GM15510 (cell line): ENCODE data around the gene LIPE.

Source experiments
- POLR2A ChIP-seq: IDR thresholded peaks from 3 replicates; pipeline ENCODE4 v1.6.1; 2011; ENCODE audit warnings: borderline replicate concordance; ENCODE audit not compliant: insufficient read length; ENCODE audit errors: extremely low read depth

Gene LIPE

GRCh38 chr19:42461700-42462324 is 34.6 kb upstream of the LIPE start:
- no peak for TF ChIP-seq POLR2A

GRCh38 chr19:42459926-42460325 is 32.7 kb upstream of the LIPE start:
- no peak for TF ChIP-seq POLR2A

- TF ChIP-seq POLR2A, result no peak
Measured at GRCh38 chr19:42455621-42456081, 28.5 kb upstream of the LIPE start.

- TF ChIP-seq POLR2A, result no peak
Measured at GRCh38 chr19:42455086-42455485, 27.9 kb upstream of the LIPE start.

GRCh38 chr19:42452590-42452989 is 25.4 kb upstream of the LIPE start:
- TF ChIP-seq POLR2A, result no peak

GRCh38 chr19:42450314-42450934 is 23.2 kb upstream of the LIPE start:
- TF ChIP-seq POLR2A, result no peak

- TF ChIP-seq POLR2A, result no peak
Measured at GRCh38 chr19:42445948-42446347, 18.8 kb upstream of the LIPE start.

GRCh38 chr19:42443944-42444398 is 16.8 kb upstream of the LIPE start:
- TF ChIP-seq POLR2A, result no peak

GRCh38 chr19:42442833-42443232 is 15.6 kb upstream of the LIPE start, which contains the start of gene CXCL17:
Gene CXCL17, minus strand, starts transcription at chr19:42442946. Its CDS starts 114 bp downstream, at chr19:42442832.
- TF ChIP-seq POLR2A, result no peak

GRCh38 chr19:42441049-42441445 is 13.9 kb upstream of the LIPE start:
- no peak for TF ChIP-seq POLR2A

- TF ChIP-seq POLR2A, result no peak
Measured at GRCh38 chr19:42440357-42441048, 13.3 kb upstream of the LIPE start.

- TF ChIP-seq POLR2A, result no peak
Measured at GRCh38 chr19:42436006-42436405, 8.8 kb upstream of the LIPE start.

GRCh38 chr19:42435316-42435715 is 8.1 kb upstream of the LIPE start:
- no peak for TF ChIP-seq POLR2A

- TF ChIP-seq POLR2A, result no peak
Measured at GRCh38 chr19:42433503-42434260, 6.5 kb upstream of the LIPE start.

- no peak for TF ChIP-seq POLR2A
Measured at GRCh38 chr19:42431486-42431885, 4.3 kb upstream of the LIPE start.
